Measurements from ENCODE around the gene ITPR1.

ITPR1 gene

DNA sequence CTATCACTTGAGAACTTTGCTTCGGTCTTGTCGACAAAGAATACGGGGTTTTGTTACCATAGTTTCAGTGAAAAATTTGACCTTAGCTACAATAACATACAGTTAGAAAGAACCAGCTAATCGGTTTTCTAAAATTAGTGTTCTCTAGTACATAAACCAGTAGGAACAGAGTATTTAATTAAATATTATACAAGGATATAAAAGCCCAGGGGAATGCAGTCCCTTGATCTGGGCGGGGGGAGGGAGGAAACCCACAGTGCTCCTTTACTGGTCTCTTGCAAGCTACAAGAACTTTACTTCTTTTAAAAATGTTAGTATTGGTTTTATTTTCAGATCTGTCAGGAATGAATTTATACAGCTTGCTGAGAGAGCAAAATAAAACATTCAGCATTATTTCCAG is 41.8 kb downstream of the ITPR1 start:
- DNase-seq: no peak

DNA sequence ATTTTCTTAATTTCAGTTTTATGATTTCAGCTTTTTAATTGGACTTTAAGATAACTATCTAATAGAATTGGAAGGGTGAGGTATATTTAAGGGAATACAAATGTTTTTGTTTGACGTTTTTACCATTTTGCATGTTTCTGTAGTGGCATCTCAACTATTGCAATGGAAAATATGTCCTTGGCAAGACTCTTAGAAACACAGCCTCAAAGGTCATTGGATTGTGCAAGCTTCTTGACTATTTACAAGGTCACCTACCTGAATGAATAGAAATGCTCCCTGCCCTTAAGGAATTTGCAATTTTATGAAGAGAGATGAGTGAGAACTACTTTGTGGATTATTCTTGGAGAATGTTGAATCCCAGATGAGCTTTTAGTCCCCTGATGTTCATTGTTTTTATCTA is 43.1 kb downstream of the ITPR1 start:
- DNase-seq: no peak

DNA sequence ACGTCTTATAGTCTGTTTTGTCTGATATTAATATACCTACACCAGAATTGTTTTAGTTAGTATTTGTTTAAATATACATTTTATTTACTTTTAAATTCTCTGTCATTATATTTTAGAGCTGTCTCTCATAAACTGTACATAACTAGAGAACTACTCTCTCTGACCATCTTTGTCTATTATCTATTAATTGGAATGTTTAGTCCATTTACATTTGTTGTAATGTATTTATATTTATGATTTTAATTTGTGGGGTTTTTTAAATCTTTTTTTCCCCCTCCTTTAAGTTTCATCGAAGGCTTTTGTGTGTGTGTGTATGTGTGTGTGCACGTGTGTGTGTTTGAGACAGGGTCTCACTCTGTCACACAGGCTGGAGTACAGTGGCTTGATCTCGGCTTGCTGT is 47.1 kb downstream of the ITPR1 start:
- DNase-seq: no peak

- no peak for DNase-seq
These were observed 50.0 kb downstream of the ITPR1 start for GRCh38 chr3:4543110-4543509.

GRCh38 chr3:4546346-4547178 is 53.4 kb downstream of the ITPR1 start:
- DNase-seq: no peak

DNA sequence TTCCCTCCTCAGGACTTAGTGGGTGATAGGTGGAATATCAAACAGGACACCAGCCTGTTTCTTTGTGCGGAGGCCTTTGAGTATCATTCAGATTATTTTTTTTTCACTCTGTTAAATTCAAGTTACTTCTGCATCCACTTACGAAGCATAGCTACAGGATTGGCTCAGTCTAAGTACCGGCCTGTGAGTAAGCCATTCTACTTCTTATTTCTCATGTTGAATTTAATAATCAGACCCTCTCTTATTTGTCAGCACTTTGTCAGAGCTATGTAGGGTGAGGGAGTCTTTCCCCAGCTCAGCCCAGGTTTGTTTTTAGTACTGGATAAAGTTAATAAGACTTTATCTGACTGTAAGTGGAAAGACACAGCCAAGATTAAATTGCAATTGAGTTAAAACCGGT is 54.7 kb downstream of the ITPR1 start:
- no peak for DNase-seq

DNA sequence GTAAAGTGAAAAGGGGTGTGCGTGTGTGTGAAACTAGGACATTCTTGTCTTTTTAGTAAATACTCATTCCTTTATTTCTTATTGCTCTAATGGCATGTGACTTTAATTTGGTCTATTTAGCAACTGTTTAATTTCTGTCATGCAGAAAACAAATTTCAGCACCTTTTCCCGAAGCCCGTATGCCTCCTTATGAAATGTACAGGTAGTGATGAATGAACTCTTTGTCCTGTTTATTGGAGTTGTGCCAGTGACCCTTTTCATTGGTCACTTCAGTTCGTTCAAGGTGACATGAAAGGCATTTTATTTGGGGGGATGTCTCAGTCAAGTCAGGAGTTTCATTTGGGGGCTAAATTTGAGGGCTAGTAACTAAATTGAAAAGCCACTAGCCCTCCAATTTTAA is 55.2 kb downstream of the ITPR1 start:
- DNase-seq: no peak

DNA sequence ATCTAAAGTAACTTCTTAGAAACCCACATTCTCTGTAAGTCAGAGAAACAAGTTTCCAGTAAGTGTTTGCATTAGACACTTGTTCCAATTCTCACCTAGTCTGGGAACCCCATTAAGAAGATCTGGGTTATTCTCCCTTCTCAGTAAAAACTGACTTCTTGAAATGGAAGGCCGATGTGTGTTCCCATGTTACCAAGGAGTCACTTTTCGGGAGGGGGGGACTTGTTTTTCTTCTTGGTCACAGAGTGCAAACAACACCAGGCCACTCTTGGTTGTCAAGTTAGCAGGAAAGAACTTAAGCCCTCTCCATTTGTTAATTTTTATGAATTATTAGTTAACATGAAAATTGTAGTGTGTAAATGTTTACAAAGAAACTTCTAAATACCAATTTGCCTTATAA is 55.6 kb downstream of the ITPR1 start:
- DNase-seq: no peak

- no peak for DNase-seq
These were observed 56.7 kb downstream of the ITPR1 start for GRCh38 chr3:4549896-4550295.

GRCh38 chr3:4551051-4551711 is 58.0 kb downstream of the ITPR1 start:
- no peak for DNase-seq

DNA sequence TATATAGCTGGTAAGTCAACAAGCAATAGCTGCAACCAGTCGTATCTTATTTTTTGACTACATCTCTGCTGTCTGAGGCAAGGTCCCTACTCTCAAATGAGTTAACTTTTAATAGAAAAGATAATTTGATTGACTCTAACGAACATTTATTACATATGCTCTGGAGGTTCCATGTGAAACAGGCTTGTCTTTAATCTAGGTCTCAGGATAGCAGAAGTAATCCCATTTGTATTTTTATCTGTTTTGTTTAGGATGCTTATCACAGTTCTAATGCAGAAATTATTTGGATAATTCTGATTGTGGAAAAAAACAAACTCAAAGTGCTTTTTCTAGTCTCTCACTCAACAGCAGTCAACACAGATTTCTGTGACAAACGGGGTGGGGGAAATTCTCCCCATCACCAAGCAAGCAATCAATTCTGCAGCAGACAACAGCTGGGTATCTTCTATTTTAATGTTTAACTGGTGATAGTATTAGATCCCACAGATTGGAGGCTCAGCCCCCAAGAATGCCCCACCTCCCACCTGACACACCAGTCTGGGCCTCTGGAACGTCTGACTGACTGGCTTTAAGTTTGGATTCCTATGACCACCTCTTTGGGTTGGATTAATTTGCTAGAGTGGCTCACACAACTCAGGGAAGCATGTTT is 58.8 kb downstream of the ITPR1 start:
- DNase-seq: no peak

DNA sequence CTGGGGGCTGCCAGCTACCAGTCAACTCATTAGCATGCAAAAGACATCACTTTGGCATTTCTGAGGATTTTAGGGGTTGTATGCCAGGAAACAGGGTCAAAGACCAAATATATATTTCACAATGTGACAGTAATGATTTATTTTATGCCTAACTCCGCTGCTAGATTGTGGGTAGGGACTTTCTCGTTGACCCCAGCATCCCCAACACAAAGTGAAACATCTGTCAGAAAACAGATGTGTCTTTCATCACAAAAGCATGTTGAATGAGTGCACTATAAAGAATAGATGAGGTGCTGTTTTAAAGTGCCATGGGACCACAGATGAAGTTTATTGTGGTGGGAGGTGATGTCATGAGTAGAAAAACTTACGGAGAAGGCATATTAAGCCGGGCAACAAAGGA is 59.7 kb downstream of the ITPR1 start:
- no peak for DNase-seq

DNA sequence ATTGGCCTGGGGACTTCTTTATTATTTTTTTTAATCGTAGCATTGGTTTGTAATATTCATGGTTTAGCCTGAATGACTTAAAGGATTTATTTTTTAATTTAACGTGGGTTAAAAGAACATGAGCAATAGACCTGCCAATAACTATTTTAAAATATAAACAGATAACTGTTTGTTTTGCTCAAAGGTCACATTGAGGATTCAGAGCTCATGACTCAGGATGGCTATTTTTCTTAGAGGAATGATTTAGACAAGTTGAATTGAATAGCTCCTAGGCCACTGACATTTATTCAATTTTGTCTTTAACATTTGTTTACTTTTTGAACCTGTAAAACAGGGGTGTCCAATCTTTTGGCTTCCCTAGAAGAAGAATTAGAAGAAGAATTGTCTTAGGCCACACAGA is 68.5 kb downstream of the ITPR1 start:
- DNase-seq: no peak

- no peak for DNase-seq
These were observed 69.4 kb downstream of the ITPR1 start for GRCh38 chr3:4562595-4562994.

- no peak for DNase-seq
These were observed 71.1 kb downstream of the ITPR1 start for GRCh38 chr3:4564270-4564669.

DNA sequence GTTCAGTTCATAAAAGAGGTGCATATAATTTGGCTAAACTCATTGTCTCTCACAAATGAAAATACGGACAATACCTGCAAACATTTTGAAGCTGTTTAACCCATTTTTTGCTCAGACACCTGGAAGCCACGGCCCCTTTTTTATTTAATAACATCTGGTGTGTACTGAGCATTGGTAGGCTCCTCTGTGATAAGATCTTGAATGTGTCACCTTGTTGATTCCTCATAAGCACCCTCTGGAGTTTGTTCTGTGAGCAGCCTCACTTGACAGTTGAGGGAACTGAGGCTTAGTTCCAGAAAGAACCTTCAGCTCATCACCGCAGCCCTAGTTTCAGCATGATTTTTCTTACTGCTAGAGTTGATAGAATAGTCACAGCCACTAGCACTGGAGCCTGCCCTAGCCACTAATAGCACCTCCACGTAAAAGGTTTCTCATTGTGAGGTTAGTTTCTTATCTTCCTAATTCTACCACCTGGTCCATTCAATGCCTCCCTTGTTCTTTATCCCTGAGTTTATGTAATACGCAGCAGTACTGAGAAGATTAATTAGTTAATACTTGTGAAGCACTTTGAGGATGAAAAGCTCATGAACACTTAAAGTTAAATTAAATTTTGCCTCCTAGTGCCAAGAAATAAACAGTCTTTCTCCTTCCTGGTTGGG is 71.9 kb downstream of the ITPR1 start:
- DNase-seq: no peak

- no peak for DNase-seq
These were observed 72.8 kb downstream of the ITPR1 start for GRCh38 chr3:4565809-4566501.

- DNase-seq: no peak
These were observed 75.7 kb downstream of the ITPR1 start for GRCh38 chr3:4568841-4569240.

DNA sequence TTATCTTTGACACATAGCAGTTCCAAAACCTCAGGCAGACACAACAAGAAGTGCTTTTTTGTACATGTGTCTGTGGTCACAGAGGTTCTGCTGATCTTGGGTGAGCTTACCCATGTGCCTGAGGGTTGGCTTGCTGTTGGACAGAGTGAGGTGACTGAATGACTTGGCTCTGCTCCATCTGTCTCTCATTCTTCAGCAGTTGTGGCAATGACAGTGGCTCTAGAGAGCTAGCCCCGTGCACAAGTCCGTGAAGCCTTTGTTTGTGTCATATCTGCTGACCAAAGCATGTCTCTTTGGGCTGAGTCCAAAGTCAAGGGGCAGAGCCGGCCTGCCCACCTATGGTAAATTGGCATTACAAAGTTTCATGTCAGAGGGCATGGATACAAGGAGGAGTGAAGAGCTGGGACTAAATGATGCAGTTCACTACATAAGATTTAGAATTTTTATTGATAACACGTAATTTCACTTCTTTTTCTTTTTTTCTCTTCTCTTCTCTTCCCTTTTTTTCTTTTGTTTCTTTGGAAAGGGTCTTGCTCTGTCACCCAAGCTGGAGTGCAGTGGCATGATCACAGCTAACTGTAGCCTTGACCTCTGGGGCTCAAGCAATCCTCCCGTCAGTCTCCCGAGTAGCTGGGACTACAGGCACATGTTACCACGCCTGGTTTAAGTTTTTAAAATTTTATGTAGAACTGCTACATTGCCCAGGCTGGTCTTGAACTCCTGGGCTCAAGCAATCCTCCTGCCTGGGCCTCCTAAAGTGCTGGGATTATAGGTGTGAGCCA is 77.9 kb downstream of the ITPR1 start:
- DNase-seq: no peak

- DNase-seq: no peak
These were observed 78.7 kb downstream of the ITPR1 start for GRCh38 chr3:4571690-4572334.

GRCh38 chr3:4573153-4573552 is 80.0 kb downstream of the ITPR1 start:
- no peak for DNase-seq
